Astrocyte of the cerebellum (primary cell): ENCODE results near the gene SHISAL1.

ENCODE experiments used
- DNase-seq: peaks from one replicate; pipeline ENCODE4 v3.0.0-alpha.2; 2011; ENCODE audit warnings: low read depth
- H3K4me3 ChIP-seq: 2 replicates; pipeline ENCODE4 v1.5.1; 2011; ENCODE audit warnings: mild to moderate bottlenecking, low read depth, low read length, moderate library complexity
- in situ Hi-C: cut with HindIII; loops from 2 replicates; pipeline ENCODE4 v1.10.0; 2017; ENCODE audit warnings: low sequenced_read_pairs
- TF ChIP-seq, protein P1 (sequence below): IDR thresholded peaks from 2 replicates; pipeline ENCODE4 v1.5.1; 2012; ENCODE audit warnings: low read length, low read depth, moderate library complexity, mild to moderate bottlenecking; ENCODE audit errors: missing control alignments

The SHISAL1 gene

DNA sequence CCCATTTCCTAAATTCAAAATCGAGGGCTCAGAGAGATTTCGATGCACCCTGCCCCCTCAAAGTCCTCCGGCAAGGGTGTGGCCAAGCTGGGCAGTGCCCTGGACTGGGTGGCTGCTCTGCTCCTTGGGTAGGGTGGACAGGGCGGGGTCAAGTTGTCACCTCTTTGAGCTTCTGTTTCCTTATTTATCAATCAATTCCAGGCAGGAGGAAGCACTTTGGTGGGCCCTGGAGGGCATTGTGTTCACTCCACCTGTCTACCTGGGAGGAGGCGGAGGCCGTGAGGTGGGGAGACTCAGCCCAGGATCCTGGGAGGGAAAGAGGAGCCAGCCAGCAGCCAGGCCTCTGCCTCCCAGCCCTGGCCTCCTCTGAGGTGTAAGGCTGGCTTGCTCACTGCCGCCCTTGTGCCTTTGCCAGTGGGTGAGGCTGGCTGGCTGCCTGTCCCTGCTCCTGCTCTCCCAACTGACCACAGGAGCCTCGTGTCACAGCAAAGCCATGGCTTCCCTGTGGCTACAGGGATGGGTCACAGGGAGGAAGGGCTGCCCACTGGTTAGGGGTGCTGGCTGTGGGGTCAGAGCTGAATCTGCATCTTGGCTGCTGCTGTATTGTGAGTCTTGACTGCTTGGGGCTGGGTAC lies 25.5 kb upstream of the SHISAL1 start:
- no peak overlapping the region for H3K4me3 ChIP-seq
- in situ Hi-C loops = no loop called here
- DNase-seq = no peak
- TF ChIP-seq, protein P1, sequence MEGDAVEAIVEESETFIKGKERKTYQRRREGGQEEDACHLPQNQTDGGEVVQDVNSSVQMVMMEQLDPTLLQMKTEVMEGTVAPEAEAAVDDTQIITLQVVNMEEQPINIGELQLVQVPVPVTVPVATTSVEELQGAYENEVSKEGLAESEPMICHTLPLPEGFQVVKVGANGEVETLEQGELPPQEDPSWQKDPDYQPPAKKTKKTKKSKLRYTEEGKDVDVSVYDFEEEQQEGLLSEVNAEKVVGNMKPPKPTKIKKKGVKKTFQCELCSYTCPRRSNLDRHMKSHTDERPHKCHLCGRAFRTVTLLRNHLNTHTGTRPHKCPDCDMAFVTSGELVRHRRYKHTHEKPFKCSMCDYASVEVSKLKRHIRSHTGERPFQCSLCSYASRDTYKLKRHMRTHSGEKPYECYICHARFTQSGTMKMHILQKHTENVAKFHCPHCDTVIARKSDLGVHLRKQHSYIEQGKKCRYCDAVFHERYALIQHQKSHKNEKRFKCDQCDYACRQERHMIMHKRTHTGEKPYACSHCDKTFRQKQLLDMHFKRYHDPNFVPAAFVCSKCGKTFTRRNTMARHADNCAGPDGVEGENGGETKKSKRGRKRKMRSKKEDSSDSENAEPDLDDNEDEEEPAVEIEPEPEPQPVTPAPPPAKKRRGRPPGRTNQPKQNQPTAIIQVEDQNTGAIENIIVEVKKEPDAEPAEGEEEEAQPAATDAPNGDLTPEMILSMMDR = no peak

DNA sequence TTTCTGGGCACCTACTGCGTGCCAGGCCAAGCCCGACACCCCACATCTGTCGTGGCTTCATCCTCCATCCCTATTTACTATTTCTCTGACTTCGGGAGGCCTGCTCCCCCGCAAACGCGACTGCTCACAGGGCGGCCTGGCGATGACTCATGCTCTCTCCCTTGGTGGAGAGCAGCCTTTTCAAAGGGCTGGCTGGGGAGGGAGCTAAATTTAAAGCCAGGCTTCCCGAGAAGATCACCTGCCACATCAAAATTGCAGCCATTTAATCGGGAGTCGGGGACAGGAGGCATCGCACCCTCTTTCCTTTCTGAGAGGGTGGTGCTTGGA lies 24.9 kb upstream of the SHISAL1 start:
- in situ Hi-C loops = no loop called here
- H3K4me3 ChIP-seq = no peak overlapping the region
- TF ChIP-seq, protein P1 = no peak
- no peak for DNase-seq

DNA sequence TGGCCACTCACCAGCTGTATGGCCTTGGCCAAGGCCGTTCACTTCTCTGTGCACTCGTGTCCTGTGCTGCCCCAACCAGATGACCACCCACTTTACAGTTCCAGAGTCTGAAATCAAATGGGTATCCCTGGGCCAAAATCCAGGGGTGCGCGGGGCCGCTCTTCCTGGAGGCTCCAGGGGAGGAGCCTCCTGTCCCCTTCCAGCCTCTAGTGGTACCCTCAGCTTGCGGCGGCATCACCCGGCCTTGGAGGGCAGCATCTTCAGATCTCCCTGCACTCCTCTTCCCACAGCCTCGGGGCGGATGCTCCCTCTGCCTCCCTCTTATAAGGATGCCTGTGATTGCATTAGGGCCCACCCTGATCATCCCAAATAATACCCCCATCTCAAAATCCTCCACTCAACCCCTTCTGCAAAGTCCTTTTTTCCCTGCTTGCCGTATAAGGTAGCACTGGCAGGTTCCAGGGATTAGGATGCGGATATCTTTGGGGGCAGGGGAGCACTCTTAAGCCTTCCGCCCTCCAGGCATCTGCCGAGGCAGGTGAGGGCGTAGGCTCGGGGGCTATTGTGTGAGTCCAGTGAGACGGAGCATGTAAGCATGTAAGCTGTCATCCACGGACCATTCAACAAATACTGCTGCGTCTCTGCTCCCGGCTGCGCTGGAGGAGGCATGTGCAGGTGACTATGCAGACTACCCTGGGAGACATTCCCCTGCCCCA lies 24.4 kb upstream of the SHISAL1 start:
- H3K4me3 ChIP-seq = no peak overlapping the region
- in situ Hi-C loops = no loop called here
- TF ChIP-seq, protein P1 = no peak
- DNase-seq = no peak

- in situ Hi-C loops = no loop called here
- no peak overlapping the region for H3K4me3 ChIP-seq
- TF ChIP-seq, protein P1 = no peak
- no peak for DNase-seq
Observed at GRCh38 chr22:44335903-44336803, 23.4 kb upstream of the SHISAL1 start.

DNA sequence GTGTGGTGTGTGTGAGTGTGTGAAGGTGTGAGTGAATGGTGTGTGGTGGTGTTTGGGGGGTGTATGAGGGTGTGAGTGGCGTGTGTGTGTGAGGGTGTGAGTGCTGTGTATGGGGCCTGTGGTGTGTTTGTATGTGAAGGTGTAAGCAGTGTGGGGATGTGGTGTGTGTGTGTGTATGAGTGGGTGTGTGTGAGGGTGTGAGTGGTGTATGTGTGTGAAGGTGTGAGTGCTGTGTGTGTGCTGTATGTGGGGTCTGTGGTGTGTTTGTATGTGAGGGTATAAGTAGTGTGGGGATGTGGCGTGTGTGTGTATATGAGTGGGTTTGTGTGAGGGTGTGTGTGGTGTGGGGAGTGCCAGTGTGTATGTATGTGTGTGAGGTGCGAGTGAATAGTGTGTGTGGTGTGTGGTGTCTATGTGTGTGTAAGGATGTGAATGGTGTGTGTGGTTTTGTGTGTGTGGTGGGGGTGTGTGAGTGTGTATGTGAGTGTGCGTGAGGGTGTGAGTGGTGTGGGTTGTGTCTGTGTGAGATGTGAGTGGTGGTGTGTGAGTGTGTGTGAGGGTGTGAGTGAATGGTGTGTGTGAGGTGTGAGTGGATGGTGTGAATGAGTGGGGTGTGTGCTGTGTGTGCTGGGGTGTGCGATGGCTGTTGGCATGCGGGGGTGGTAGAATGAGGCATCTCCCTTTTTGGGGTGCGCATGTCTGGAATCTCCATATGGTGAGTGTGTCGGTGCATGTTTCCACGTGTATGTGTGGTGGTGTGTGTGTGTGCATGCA lies 22.5 kb upstream of the SHISAL1 start:
- no peak overlapping the region for H3K4me3 ChIP-seq
- no peak for DNase-seq
- TF ChIP-seq, protein P1 = no peak
- in situ Hi-C loops = no loop called here
